Keratinocyte (primary cell): Measurements from ENCODE around the gene IQCF5. TPM values are rescaled to one million over a fixed set of nuclear protein-coding genes. Genes with fewer than 3 reads are reported as not detected.

Experiments used
- DNase-seq: peaks from one replicate; pipeline ENCODE4 v3.0.0-alpha.2; 2011; ENCODE audit warnings: low read depth, missing footprints, low spot score
- FAIRE-seq: peaks from 2 replicates; lab custom pipeline; 2011; peaks lifted over from hg19 to GRCh38; lab: Jason Lieb, UNC
- H2AFZ ChIP-seq: 2 replicates; pipeline ENCODE4 v1.6.0; 2012; ENCODE audit warnings: low read length, control low read depth, inconsistent platforms; ENCODE audit not compliant: control insufficient read depth
- H3K27ac ChIP-seq: 2 replicates; pipeline ENCODE4 v1.5.1; 2011; ENCODE audit warnings: low read length; ENCODE audit not compliant: control insufficient read depth, insufficient read depth
- H3K27me3 ChIP-seq: 3 replicates; pipeline ENCODE4 v1.6.0; 2011; ENCODE audit warnings: low read length; ENCODE audit not compliant: control insufficient read depth, insufficient read depth; ENCODE audit errors: extremely low read depth
- H3K36me3 ChIP-seq, 2 experiments: 2 replicates in 1 of 2; 3 replicates in 1 of 2; pipeline ENCODE4 v1.5.1; 2011; ENCODE audit warnings: low read length in 2 of 2, mild to moderate bottlenecking in 1 of 2; ENCODE audit not compliant: control insufficient read depth in 2 of 2, insufficient read depth in 2 of 2; ENCODE audit errors: extremely low read depth in 1 of 2
- H3K4me1 ChIP-seq: 3 replicates; pipeline ENCODE4 v1.5.1; 2011; ENCODE audit warnings: low read length; ENCODE audit not compliant: control insufficient read depth, insufficient read depth; ENCODE audit errors: extremely low read depth
- H3K4me2 ChIP-seq: 3 replicates; pipeline ENCODE4 v1.6.0; 2011; ENCODE audit warnings: low read depth, low read length; ENCODE audit not compliant: control insufficient read depth, insufficient read depth; ENCODE audit errors: extremely low read depth
- H3K4me3 ChIP-seq, 3 experiments: fragments of 200-600 bp in 1 of 3; sonication (generic) in 1 of 3; 2 replicates in 2 of 3; 3 replicates in 1 of 3; pipeline ENCODE4 v1.5.1; 2011 to 2016; ENCODE audit warnings: low read length in 3 of 3, mild to moderate bottlenecking in 3 of 3, control low read depth in 2 of 3, inconsistent platforms in 1 of 3, low read depth in 1 of 3, mixed read lengths in 1 of 3, mixed run types in 1 of 3, moderate library complexity in 1 of 3; ENCODE audit not compliant: control insufficient read depth in 2 of 3, insufficient read depth in 2 of 3; ENCODE audit errors: extremely low read depth in 1 of 3
- H3K79me2 ChIP-seq: 2 replicates; pipeline ENCODE4 v1.6.0; 2012; ENCODE audit warnings: low read length; ENCODE audit not compliant: control insufficient read depth, insufficient read depth
- H3K9ac ChIP-seq: 3 replicates; pipeline ENCODE4 v1.6.0; 2011; ENCODE audit warnings: low read length; ENCODE audit not compliant: control insufficient read depth, insufficient read depth; ENCODE audit errors: extremely low read depth
- H3K9me1 ChIP-seq: 3 replicates; pipeline ENCODE4 v1.6.0; 2011; ENCODE audit warnings: low read length; ENCODE audit not compliant: control insufficient read depth, insufficient read depth; ENCODE audit errors: extremely low read depth
- H3K9me3 ChIP-seq: 2 replicates; pipeline ENCODE4 v1.5.1; 2012; ENCODE audit warnings: low read depth, low read length; ENCODE audit not compliant: control insufficient read depth
- H4K20me1 ChIP-seq: 3 replicates; pipeline ENCODE4 v1.6.0; 2011; ENCODE audit warnings: low read length; ENCODE audit not compliant: control insufficient read depth, insufficient read depth; ENCODE audit errors: extremely low read depth
- CTCF ChIP-seq, 3 experiments: IDR thresholded peaks in 1 of 3; conservative IDR thresholded peaks in 1 of 3; optimal IDR thresholded peaks in 1 of 3; 2 replicates in 2 of 3; 3 replicates in 1 of 3; pipeline versions ENCODE3 to v1.5.1; 2011; ENCODE audit warnings: low read length in 3 of 3, mild to moderate bottlenecking in 3 of 3, moderate library complexity in 2 of 3, control low read depth in 1 of 3, inconsistent platforms in 1 of 3; ENCODE audit not compliant: insufficient read depth in 2 of 3; ENCODE audit errors: extremely low read depth in 1 of 3
- EZH2 ChIP-seq: IDR thresholded peaks from one replicate; pipeline ENCODE4 v1.6.1; 2012; ENCODE audit warnings: inconsistent platforms, mild to moderate bottlenecking, low read length, moderate library complexity
- dilution Hi-C: fragments of 300-500 bp; cut with MboI; formaldehyde crosslinking; loops from one replicate; pipeline ENCODE4 v1.7.0; 2020; ENCODE audit warnings: low sequenced_read_pairs; ENCODE audit not compliant: extremely low pct_ligation_motif_present
- polyA plus RNA-seq, 5 experiments: library from polyadenylated mRNA; depleted of rRNA in 3 of 5; stranded (reverse) in 3 of 5; stranded (forward) in 1 of 5; unstranded in 1 of 5; fragments of >200 nt; gene quantifications; 1 replicate in 1 of 5; 2 replicates in 3 of 5; 3 replicates in 1 of 5; pipeline versions ENCODE4 v1.2.1 to v1.2.3, GENCODE V29; 2011 to 2012; ENCODE audit warnings: missing spikeins in 2 of 5, low read depth in 1 of 5, low replicate concordance in 1 of 5

Gene IQCF5
- polyA plus RNA-seq, 1 donor (not counting 4 experiments of a cell fraction or from before 2014, with no cell fraction given): not detected

GRCh38 chr3:51894939-51895338 lies 19.5 kb upstream of the IQCF5 start:
- H3K79me2 ChIP-seq: no peaks in the 10 kb centered on the region
- no peak overlapping the region for H2AFZ ChIP-seq
- no peak overlapping the region for H3K4me3 ChIP-seq
- no peak for TF ChIP-seq CTCF (optimal IDR thresholded peaks at IDR 0.05 in 1 of 3, IDR thresholded peaks at IDR 0.05 in 1 of 3, conservative IDR thresholded peaks at IDR 0.05 in 1 of 3; ENCODE audit: extremely low read depth in 1 of 3, insufficient read depth in 2 of 3, low read length in 3 of 3)
- no peak for TF ChIP-seq EZH2
- no peaks in the 10 kb centered on the region for H3K9me1 ChIP-seq
- no peak for DNase-seq
- FAIRE-seq: no peak
- H3K9me3 ChIP-seq: peaks cover 3% of the 10 kb centered on the region
- no peaks in the 10 kb centered on the region for H3K4me1 ChIP-seq
- no peak overlapping the region for H3K4me2 ChIP-seq
- dilution Hi-C loops: no loop called here
- H3K27me3 ChIP-seq: peaks cover 5% of the 10 kb centered on the region
- no peaks in the 10 kb centered on the region for H3K36me3 ChIP-seq
- H3K9ac ChIP-seq: no peak overlapping the region
- H3K27ac ChIP-seq: no peak overlapping the region
- H4K20me1 ChIP-seq: no peaks in the 10 kb centered on the region

DNA sequence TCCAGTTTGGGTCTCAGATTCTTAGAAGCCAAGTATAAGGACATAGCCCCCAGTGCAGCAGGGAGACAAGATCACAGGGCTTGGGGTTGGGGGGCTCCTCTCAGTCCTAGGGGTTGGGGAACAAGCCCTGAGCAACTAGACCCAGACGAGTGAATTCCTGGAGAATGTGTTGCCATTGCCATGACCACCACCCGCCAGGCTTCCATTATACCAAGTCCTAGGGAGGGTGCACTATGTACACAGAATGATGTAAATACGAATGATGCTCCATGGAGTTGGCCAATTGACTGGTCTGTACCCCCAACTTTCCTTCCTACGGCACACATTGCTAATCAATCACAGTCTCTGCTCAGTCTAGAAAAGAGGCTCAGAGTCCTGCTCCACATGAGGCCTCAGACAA lies 19.0 kb upstream of the IQCF5 start:
- Histone ChIP-seq H3K4me3 (no peak overlapping the region), H3K79me2 (no peaks in the 10 kb centered on the region), H3K27ac (no peak overlapping the region), H3K4me1 (no peaks in the 10 kb centered on the region), H3K9ac (no peak overlapping the region), H4K20me1 (no peaks in the 10 kb centered on the region), H3K9me1 (no peaks in the 10 kb centered on the region), H3K36me3 (no peaks in the 10 kb centered on the region), H3K27me3 (peaks cover 5% of the 10 kb centered on the region), H2AFZ (no peak overlapping the region), H3K9me3 (peaks cover 3% of the 10 kb centered on the region), H3K4me2 (no peak overlapping the region)
- no peak for TF ChIP-seq CTCF (optimal IDR thresholded peaks at IDR 0.05 in 1 of 3, IDR thresholded peaks at IDR 0.05 in 1 of 3, conservative IDR thresholded peaks at IDR 0.05 in 1 of 3; ENCODE audit: extremely low read depth in 1 of 3, insufficient read depth in 2 of 3, low read length in 3 of 3)
- no peak for TF ChIP-seq EZH2
- no peak for FAIRE-seq
- dilution Hi-C loops: no loop called here
- DNase-seq: no peak
